Caco-2 (cell line): Measurements from ENCODE around the gene POLA1. TPM values are rescaled to one million over a fixed set of nuclear protein-coding genes. Genes with fewer than 3 reads are reported as not detected.

Source experiments
- BruUV-seq: library from RNA; stranded (reverse); fragments of 400-500 nt; replicated peaks from 2 replicates; lab custom pipeline; 2021; lab: Mats Ljungman, UMichigan
- CTCF ChIA-PET: fragments of 300-600 bp; sonication (Branson Sonifier 250); formaldehyde crosslinking; loops from one replicate; lab custom pipeline; 2022; ENCODE audit warnings: antibody characterized with exemption; lab: Charles Lee
- POLR2A ChIA-PET: fragments of 300-600 bp; sonication (Branson Sonifier 250); formaldehyde crosslinking; loops from one replicate; lab custom pipeline; 2022; ENCODE audit warnings: antibody characterized with exemption; lab: Charles Lee
- DNase-seq, 2 experiments: peaks; one replicate each; pipeline versions ENCODE4 v3.0.0 to v3.0.0-alpha.2; 2020 to 2022
- H3K27me3 ChIP-seq: replicated peaks from 2 replicates; pipeline ENCODE4 v1.6.0; 2011; ENCODE audit warnings: low read length; ENCODE audit not compliant: control insufficient read depth, insufficient read depth
- H3K36me3 ChIP-seq: 2 replicates; pipeline ENCODE4 v1.5.1; 2011; ENCODE audit warnings: low read length; ENCODE audit not compliant: control insufficient read depth, insufficient read depth
- H3K4me1 ChIP-seq: fragments of 250-450 bp; sonication (Bioruptor Pico); 2 replicates; pipeline ENCODE4 v1.5.1; 2020; ENCODE audit warnings: mild to moderate bottlenecking
- H3K4me3 ChIP-seq: 2 replicates; pipeline ENCODE4 v1.5.1; 2011; ENCODE audit warnings: low read depth, mild to moderate bottlenecking, control low read depth, low read length
- H3K9me3 ChIP-seq: fragments of 250-450 bp; sonication (Bioruptor Pico); 2 replicates; pipeline ENCODE4 v1.5.1; 2020; ENCODE audit warnings: mild to moderate bottlenecking, moderate library complexity
- H3K27ac Mint-ChIP-seq: one replicate; pipeline ENCODE4 v1.8.0; 2022; ENCODE audit warnings: mixed read lengths; ENCODE audit not compliant: unreplicated experiment
- H3K27me3 Mint-ChIP-seq: one replicate; pipeline ENCODE4 v1.8.0; 2022; ENCODE audit warnings: mixed read lengths; ENCODE audit not compliant: insufficient read depth, unreplicated experiment
- H3K36me3 Mint-ChIP-seq: one replicate; pipeline ENCODE4 v1.8.0; 2022; ENCODE audit warnings: mild to moderate bottlenecking, mixed read lengths; ENCODE audit not compliant: insufficient read depth, unreplicated experiment
- H3K4me1 Mint-ChIP-seq: one replicate; pipeline ENCODE4 v1.8.0; 2022; ENCODE audit warnings: low read depth, mixed read lengths; ENCODE audit not compliant: unreplicated experiment
- H3K4me3 Mint-ChIP-seq: one replicate; pipeline ENCODE4 v1.8.0; 2022; ENCODE audit warnings: mild to moderate bottlenecking, moderate library complexity, mixed read lengths; ENCODE audit not compliant: unreplicated experiment
- H3K9me3 Mint-ChIP-seq: one replicate; pipeline ENCODE4 v1.8.0; 2022; ENCODE audit warnings: mixed read lengths; ENCODE audit not compliant: unreplicated experiment
- CTCF ChIP-seq, 2 experiments: fragments of 200-600 bp in 1 of 2; IDR thresholded peaks; 1 replicate in 1 of 2; 2 replicates in 1 of 2; pipeline versions ENCODE4 v1.5.1 to v1.8.0; 2011 to 2022; ENCODE audit warnings: antibody characterized with exemption in 1 of 2, control low read depth in 1 of 2, inconsistent platforms in 1 of 2, low read depth in 1 of 2, low read length in 1 of 2, mild to moderate bottlenecking in 1 of 2, moderate library complexity in 1 of 2; ENCODE audit not compliant: insufficient read depth in 1 of 2, severe bottlenecking in 1 of 2, unreplicated experiment in 1 of 2
- intact Hi-C: fragments of 100-400 bp; cut with micrococcal nuclease; formaldehyde crosslinking; loops from one replicate; pipeline ENCODE4 v1.10.0; 2022; ENCODE audit not compliant: unreplicated experiment
- total RNA-seq: library from RNA; stranded (reverse); gene quantifications from 2 replicates; pipeline ENCODE4 v1.2.3, GENCODE V29; 2022

Gene POLA1
- total RNA-seq, 1 experiment from 2014 or later: 23.5 TPM

DNA sequence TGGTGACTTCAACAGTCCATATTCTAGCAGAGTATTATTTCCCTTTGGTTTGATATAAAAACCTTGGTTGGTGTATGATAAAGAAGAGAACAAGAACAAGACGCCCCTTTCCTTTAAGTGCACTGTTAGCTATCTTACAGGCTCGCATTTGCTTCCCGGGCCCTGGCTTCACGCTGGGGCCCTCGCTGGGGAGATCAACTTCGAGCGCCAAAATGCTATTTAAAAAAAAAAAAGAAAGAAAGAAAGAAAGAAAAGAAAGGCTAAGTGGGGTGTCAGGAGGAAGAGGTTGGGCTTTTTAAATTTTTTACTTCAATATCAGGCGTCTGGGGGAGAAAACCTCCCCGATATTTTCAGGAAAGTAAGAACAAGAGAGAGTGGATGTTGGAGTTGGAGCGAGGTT, 310.3 kb downstream of the POLA1 start:
- intact Hi-C loops: no loop called here
- TF ChIP-seq CTCF (IDR thresholded peaks at IDR 0.05; ENCODE audit: insufficient read depth in 1 of 2, low read depth in 1 of 2, low read length in 1 of 2, severe bottlenecking in 1 of 2, unreplicated experiment in 1 of 2): no peak
- peaks cover 6% of the 10 kb centered on the region for H3K27me3 Mint-ChIP-seq
- CTCF ChIA-PET: no interaction called here
- Histone ChIP-seq H3K27me3 (no peaks in the 10 kb centered on the region), H3K9me3 (no peaks in the 10 kb centered on the region), H3K4me1 (no peaks in the 10 kb centered on the region), H3K36me3 (no peaks in the 10 kb centered on the region), H3K4me3 (no peak overlapping the region)
- H3K4me3 Mint-ChIP-seq: peak overlapping the region; percentile 67
- H3K27ac Mint-ChIP-seq: no peak overlapping the region
- H3K9me3 Mint-ChIP-seq: no peaks in the 10 kb centered on the region
- BruUV-seq: no TSS peak
- no peak for DNase-seq
- peaks cover 4% of the 10 kb centered on the region for H3K36me3 Mint-ChIP-seq
- POLR2A ChIA-PET: no interaction called here
- no peaks in the 10 kb centered on the region for H3K4me1 Mint-ChIP-seq

DNA sequence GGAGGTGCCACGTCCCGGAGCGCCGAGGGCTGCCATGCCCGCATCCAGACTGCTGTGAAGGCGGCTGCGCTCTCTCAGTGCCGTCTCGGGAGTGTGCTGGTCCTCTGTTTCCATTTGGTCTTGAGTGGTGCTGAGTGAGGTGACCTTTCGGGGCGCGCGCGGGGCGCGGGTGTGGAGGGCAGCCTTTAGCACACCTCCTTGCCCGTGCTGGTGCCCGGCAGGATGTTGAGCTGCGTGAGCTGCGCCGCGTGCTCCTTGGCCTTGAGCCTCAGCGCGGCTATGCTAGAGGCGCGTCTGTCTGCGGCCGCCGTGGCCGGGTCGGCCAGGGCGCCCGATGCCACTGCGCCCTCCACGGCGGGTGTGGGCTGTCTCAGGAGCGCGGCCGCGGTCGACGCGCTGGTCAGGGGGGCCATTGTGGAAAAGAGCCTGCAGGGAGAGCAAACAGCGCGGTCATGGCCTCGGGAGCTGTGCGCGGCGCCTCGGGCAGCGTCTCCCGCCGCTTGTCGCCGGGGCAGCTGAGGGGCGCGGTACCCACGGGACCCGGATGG, 310.8 kb downstream of the POLA1 start:
- Histone ChIP-seq H3K4me1 (no peaks in the 10 kb centered on the region), H3K36me3 (no peaks in the 10 kb centered on the region), H3K9me3 (no peaks in the 10 kb centered on the region), H3K27me3 (no peaks in the 10 kb centered on the region), H3K4me3 (peak overlapping the region; percentile 38)
- no TSS peak for BruUV-seq
- H3K27ac Mint-ChIP-seq: no peak overlapping the region
- H3K27me3 Mint-ChIP-seq: peaks cover 6% of the 10 kb centered on the region
- DNase-seq: no peak
- intact Hi-C loops: no loop called here
- no peak for TF ChIP-seq CTCF (IDR thresholded peaks at IDR 0.05; ENCODE audit: insufficient read depth in 1 of 2, low read depth in 1 of 2, low read length in 1 of 2, severe bottlenecking in 1 of 2, unreplicated experiment in 1 of 2)
- H3K36me3 Mint-ChIP-seq: peaks cover 4% of the 10 kb centered on the region
- no peaks in the 10 kb centered on the region for H3K4me1 Mint-ChIP-seq
- H3K9me3 Mint-ChIP-seq: no peaks in the 10 kb centered on the region
- ChIA-PET POLR2A (no interaction called here), CTCF (no interaction called here)
- peak overlapping the region; percentile 67 for H3K4me3 Mint-ChIP-seq

- Histone ChIP-seq H3K9me3 (no peaks in the 10 kb centered on the region), H3K4me1 (no peaks in the 10 kb centered on the region), H3K36me3 (no peaks in the 10 kb centered on the region), H3K27me3 (no peaks in the 10 kb centered on the region), H3K4me3 (peak overlapping the region; percentile 38)
- Mint-ChIP-seq H3K4me3 (peak overlapping the region; percentile 67), H3K4me1 (no peaks in the 10 kb centered on the region), H3K27me3 (peaks cover 6% of the 10 kb centered on the region), H3K27ac (no peak overlapping the region), H3K9me3 (no peaks in the 10 kb centered on the region), H3K36me3 (peaks cover 4% of the 10 kb centered on the region)
- no peak for DNase-seq
- POLR2A ChIA-PET: no interaction called here
- intact Hi-C loops: no loop called here
- BruUV-seq: no TSS peak
- no peak for TF ChIP-seq CTCF (IDR thresholded peaks at IDR 0.05; ENCODE audit: insufficient read depth in 1 of 2, low read depth in 1 of 2, low read length in 1 of 2, severe bottlenecking in 1 of 2, unreplicated experiment in 1 of 2)
- CTCF ChIA-PET: interaction anchor here (0.9 kb wide), 1 partner anchor 166 kb away, joined by 3 read pairs; no protein-coding TSS in a partner anchor
Observed at GRCh38 chrX:25005034-25005381, 311.3 kb downstream of the POLA1 start.
